ENCODE measurements around the gene TEX264.

The TEX264 gene

GRCh38 chr3:51673802-51674654 is 3.0 kb downstream of the TEX264 start:
- no peak for DNase-seq (ENCODE audit: low read depth, low spot score)

DNA sequence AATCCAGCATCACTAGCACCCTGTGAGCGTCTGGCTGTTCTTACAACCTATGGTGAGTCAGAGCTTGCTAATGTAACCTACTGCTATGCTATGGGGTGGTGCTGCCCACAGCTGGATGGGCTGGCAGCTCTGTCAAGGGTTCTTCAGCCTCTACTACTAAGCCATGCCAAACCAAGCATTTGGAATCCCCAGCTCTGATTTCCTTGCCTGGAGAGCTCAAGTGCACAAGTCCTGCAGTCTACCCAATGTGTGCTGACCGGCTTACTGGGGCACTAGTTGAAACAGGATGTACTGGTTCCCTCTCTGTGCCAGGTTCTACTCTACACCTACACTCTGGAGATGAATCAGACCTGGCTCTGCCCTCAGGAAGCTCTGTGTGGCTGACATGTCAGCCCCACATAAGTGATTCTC is 4.2 kb downstream of the TEX264 start:
- no peak for DNase-seq (ENCODE audit: low read depth, low spot score)

GRCh38 chr3:51676102-51676640 is 5.1 kb downstream of the TEX264 start:
- no peak for DNase-seq (ENCODE audit: low read depth, low spot score)

GRCh38 chr3:51677358-51677757 is 6.3 kb downstream of the TEX264 start:
- no peak for DNase-seq (ENCODE audit: low read depth, low spot score)

GRCh38 chr3:51678186-51678585 is 7.1 kb downstream of the TEX264 start:
- no peak for DNase-seq (ENCODE audit: low read depth, low spot score)

- peak; percentile 81 for DNase-seq (ENCODE audit: low read depth, low spot score)
These were observed 7.6 kb downstream of the TEX264 start for GRCh38 chr3:51678641-51679040.

DNA sequence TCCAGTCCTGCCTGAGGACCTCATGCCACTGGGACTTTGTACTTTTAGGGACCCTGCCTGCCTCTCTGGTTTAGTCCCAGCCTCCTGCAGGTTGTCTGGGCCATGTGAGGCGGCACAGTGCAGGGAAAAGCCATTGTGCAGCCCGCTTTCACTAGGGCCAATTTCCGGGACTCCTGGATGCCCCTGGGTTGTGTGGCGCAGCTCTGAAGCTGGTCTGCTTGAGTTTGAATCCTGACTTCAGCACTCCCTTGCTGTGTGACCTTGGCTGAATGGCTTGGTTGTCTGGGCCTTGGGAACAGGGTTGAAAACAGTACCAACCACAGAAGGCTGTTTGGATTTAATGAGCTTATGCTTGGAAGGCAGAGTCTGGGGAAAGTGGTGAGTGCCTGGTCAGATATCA is 8.3 kb downstream of the TEX264 start:
- no peak for DNase-seq (ENCODE audit: low read depth, low spot score)

GRCh38 chr3:51679777-51680176 is 8.7 kb downstream of the TEX264 start:
- DNase-seq (ENCODE audit: low read depth, low spot score): no peak

DNA sequence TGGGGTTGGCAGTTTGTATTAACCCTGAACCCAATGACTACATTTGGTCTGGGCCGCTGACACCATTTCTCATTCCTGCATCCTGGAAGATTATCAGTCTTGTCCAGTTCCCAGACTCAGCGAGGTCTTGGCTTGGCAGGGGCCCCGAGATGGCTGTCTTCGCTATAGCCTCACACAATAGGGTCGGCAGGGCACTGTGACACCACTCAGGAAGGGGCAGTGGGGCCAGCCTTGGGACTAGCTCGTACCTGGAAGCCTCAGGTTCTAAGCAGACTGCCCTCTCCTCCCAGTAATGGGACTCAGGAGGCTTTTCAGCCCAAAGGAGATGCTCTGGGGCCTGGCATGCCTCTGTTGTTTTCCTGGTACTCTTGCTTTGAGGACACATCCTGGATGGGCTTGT is 9.1 kb downstream of the TEX264 start:
- no peak for DNase-seq (ENCODE audit: low read depth, low spot score)

DNA sequence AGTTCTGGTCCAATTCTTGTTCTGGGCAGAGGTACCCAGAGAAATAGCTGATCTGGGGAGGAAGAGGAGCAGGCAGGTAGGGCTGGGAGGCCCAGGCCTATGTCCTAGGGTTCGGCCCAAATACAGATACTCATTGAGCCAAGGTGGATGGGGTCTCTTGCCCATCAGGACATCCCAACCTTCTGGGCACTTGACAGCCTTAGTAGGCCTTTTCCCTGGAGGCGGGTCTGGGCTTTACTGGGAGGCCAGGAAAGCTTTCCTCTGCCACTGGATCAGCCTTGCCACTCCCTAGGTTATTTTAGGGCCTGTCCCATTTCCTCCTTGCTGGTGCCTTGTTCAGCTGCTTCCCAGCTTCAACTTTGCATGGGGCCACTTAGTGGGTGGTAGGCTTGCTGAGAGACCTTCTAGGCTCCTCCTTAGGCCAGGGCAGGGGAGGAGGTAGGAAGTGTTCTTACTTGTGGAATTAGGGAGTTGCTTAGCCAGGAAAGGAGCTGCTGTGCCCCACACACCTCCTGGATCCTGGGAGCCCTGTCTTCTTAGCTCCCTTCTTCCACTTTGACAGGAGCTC is 9.7 kb downstream of the TEX264 start:
- DNase-seq (ENCODE audit: low read depth, low spot score): no peak

- no peak for DNase-seq (ENCODE audit: low read depth, low spot score)
These were observed 10.4 kb downstream of the TEX264 start for GRCh38 chr3:51681453-51681852.

GRCh38 chr3:51682079-51682478 is 11.0 kb downstream of the TEX264 start:
- DNase-seq (ENCODE audit: low read depth, low spot score): peak; percentile 93

DNA sequence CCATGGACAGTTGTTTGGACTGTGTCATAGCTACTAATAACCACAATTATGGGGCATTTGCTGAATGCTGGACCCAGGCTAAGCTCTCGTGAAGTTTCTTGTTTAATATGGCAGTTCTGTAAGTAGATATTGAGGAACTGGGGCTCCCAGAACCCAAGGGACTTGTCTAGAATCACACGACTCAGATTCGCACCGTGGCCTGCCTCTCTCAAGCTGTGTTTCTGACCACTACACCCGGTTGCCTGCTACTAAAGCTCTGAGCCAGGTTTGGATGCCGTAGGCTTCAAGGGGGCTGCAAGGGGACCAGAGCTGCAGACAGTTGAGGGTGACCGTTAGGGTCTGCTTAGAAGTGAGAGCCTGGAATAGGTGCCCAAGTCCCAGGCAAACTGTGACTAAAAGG is 11.5 kb downstream of the TEX264 start:
- no peak for DNase-seq (ENCODE audit: low read depth, low spot score)

- no peak for DNase-seq (ENCODE audit: low read depth, low spot score)
These were observed 12.5 kb downstream of the TEX264 start for GRCh38 chr3:51683566-51683965.

- no peak for DNase-seq (ENCODE audit: low read depth, low spot score)
These were observed 14.1 kb downstream of the TEX264 start for GRCh38 chr3:51684971-51685751.

GRCh38 chr3:51686056-51686455 is 15.0 kb downstream of the TEX264 start:
- no peak for DNase-seq (ENCODE audit: low read depth, low spot score)

DNA sequence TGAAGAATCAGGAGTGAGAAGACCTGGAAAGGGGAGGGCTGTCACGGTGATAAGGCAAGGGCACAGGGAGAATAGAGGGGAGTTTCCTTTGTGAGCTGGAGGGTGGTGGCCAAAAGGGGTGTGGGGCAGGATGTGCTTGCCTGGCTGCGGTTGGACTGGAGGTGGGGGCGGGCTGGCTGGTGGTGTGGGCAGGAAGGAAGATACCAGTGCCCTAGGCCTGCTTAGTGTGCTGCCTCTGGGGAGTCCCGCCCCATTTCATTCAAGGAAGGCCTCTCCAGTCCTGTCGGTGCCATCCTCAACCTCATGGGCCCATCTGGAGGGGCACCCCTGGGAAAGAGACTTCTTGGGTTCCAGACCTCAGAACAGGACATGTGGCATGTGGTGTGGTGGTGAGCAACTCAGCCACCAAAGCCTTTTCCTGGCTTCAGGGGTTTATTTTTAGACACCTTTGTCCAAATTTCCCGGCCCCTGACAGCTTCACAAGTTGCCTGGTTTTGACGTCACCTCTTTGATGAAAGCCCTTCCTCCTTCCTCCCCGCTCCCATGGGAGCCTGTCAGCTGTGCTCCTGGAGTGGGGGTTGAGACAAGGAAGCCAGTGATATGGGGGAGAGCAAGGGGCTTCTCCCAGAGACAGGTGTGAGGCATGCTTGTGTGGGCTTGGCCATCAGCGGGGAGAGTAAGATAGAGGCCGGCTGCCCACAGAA is 15.6 kb downstream of the TEX264 start:
- DNase-seq (ENCODE audit: low read depth, low spot score): no peak

GRCh38 chr3:51687431-51688205 is 16.6 kb downstream of the TEX264 start:
- no peak for DNase-seq (ENCODE audit: low read depth, low spot score)

- no peak for DNase-seq (ENCODE audit: low read depth, low spot score)
These were observed 17.2 kb downstream of the TEX264 start for GRCh38 chr3:51688206-51688600.

GRCh38 chr3:51691021-51691420 is 20.0 kb downstream of the TEX264 start:
- no peak for DNase-seq (ENCODE audit: low read depth, low spot score)

- peak; percentile 54 for DNase-seq (ENCODE audit: low read depth, low spot score)
These were observed 20.9 kb downstream of the TEX264 start for GRCh38 chr3:51691949-51692348.
